Stimulated activated CD4-positive, alpha-beta T cell treated with anti-CD3 and anti-CD28 coated beads, Interleukin-15, amount 100 ng/mL, for 1 hour (primary cell): ENCODE results near the gene ATP4B.
"Not testable (repeated sequence)": the region's sequence is repeated elsewhere in the genome, so short reads cannot be mapped to it uniquely, and the experiment has no call there.

Experiments used
- DNase-seq, 2 donors: peaks; one replicate each; pipeline ENCODE4 v3.0.0-alpha.2; 2020; ENCODE audit warnings: low read depth in 1 of 2, low spot score in 1 of 2

The ATP4B gene

GRCh38 chr13:113625965-113626721 lies 31.9 kb downstream of the ATP4B start:
- no peak for DNase-seq

DNA sequence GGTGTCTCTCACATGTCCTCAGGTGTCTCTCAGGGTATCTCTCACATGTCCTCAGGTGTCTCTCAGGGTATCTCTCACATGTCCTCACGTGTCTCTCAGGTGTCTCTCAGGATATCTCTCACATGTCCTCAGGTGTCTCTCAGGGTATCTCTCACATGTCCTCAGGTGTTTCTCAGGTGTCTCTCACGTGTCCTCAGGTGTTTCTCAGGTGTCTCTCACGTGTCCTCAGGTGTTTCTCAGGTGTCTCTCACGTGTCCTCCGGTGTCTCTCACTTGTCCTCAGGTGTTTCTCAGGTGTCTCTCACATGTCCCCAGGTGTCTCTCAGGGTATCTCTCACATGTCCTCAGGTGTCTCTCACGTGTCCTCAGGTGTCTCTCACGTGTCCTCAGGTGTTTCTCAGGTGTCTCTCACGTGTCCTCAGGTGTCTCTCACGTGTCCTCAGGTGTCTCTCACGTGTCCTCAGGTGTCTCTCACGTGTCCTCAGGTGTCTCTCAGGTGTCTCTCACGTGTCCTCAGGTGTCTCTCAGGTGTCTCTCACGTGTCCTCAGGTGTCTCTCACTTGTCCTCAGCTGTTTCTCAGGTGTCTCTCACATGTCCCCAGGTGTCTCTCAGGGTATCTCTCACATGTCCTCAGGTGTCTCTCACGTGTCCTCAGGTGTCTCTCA lies 33.2 kb downstream of the ATP4B start:
- not testable (repeated sequence) for DNase-seq

DNA sequence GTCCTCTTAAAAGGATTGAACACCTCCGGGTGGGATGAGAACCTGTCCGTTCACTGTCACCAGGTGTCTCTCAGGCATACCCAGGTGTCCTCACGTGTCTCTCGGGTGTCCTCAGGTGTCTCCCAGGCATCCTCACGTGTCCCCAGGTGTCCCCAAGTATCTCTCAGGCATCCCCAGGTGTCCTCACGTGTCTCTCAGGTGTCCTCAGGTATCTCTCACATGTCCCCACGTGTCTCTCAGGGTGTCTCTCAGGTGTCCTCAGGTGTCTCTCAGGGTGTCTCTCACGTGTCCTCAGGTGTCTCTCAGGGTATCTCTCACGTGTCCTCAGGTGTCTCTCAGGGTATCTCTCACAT lies 33.8 kb downstream of the ATP4B start:
- DNase-seq, result no peak

GRCh38 chr13:113623491-113624234 lies 34.3 kb downstream of the ATP4B start:
- DNase-seq, result no peak

GRCh38 chr13:113622791-113623490 lies 35.1 kb downstream of the ATP4B start:
- DNase-seq, result no peak

- not testable (repeated sequence) for DNase-seq
These were observed 35.9 kb downstream of the ATP4B start for GRCh38 chr13:113621986-113622550.

DNA sequence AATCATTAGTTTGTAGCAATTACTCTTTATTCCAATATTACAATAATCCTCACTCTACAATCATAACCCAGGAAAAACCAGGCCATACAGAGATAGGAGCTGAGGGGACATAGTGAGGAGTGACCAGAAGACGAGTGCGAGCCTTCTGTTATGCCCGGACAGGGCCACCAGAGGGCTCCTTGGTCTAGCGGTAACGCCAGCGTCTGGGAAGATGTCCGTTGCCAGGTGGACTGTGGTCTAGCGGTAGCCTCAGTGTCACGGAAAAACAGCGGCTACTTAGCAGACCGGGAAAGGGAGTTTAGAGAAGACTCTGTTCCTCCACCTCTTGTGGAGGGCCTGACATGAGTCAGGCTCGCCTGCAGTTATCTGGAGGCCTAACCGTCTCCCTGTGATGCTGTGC lies 36.5 kb downstream of the ATP4B start:
- DNase-seq, result not testable (repeated sequence)

DNA sequence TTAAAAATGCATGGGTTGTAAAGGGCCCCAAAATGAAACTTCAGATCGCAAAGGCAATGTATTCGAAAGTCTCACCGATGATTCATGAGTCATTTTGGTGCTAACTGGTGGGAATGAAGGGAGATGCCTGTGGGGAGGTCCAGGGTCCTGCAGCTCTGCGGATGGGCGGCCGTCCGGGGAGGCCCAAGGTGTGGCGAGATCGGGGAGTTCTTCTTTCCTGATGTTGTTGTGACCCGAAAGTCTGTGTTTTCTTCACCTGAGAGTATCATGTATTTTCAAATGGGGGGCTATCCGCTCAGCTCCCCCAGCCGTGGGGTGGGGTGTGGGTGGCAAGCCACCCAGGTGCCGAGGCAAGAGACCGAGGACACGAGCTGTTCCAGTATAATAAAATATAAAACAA lies 37.0 kb downstream of the ATP4B start:
- no peak for DNase-seq

GRCh38 chr13:113620036-113620796 lies 37.8 kb downstream of the ATP4B start:
- no peak for DNase-seq

GRCh38 chr13:113618455-113618854 lies 39.5 kb downstream of the ATP4B start:
- no peak for DNase-seq

DNA sequence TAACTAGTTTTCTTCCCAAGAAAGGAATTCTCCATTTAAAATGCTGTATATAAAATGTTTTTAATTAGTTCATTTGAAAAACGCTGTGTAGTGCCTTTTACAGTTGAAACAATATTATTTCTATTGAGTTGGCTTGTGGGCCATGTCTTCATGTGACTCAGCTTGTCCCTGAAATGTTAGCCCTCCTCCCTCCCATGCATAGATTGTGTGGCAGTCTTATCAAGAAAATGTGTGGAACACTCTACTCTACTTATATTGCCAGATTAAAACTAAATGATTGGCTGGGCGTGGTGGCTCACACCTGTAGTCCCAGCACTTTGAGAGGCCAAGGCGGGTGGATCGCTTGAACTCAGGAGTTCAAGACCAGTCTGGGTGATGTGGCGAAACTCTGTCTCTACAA lies 40.0 kb downstream of the ATP4B start:
- no peak for DNase-seq

GRCh38 chr13:113616991-113617749 lies 40.8 kb downstream of the ATP4B start:
- no peak for DNase-seq

DNA sequence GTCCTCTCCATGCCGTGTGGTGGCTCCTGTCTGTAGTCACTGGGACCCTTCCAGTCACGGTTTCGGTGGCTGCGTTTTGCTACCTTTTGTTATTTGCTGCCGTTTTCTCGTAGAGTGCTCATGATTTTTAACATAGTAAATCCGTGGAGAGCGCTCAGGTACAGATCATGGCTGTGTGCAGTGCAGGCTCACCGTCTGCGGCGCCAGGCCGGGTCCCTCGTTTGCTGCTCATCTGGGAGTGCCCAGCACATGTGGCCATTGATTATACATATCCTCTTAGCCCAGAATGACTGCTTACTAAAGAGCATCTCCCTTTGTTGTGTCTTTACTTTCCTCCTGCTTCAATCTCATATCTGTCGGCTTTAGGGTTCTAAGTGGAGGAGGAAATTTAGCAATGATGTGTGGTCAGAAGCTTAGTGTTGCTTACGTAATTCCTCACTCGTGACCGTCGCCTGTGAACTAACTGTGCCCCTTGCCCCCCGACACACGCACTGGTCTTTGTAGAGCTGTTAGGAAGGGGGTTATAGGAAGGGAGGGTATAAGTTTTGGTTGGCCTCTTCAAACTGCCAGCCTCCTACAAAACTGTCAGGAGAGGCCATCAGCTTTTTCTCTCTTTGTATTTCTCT lies 41.6 kb downstream of the ATP4B start:
- no peak for DNase-seq

- DNase-seq, result no peak
These were observed 44.1 kb downstream of the ATP4B start for GRCh38 chr13:113613789-113614379.

DNA sequence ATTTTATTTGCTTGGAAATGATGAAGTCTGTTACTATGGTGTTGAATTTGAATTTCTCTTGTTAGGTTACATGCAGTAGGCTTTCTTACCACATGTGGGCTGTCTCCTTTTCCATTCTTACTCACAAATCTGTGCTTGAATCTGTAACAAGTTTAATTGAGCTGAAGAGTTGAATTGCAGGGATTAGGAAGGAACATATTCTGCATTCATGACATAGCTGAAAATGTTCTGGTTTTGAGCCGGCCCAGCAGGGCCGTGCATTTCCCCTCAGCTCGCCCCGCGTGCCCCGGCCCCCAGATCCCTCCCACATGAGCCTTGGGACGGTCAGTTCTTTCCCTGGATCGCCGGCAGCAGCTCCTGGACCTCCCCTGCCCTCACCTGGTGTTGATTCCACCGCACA lies 45.4 kb downstream of the ATP4B start:
- DNase-seq, result no peak

GRCh38 chr13:113611996-113612395 lies 46.0 kb downstream of the ATP4B start:
- DNase-seq, result no peak

- no peak for DNase-seq
These were observed 47.7 kb downstream of the ATP4B start for GRCh38 chr13:113610266-113610665.

DNA sequence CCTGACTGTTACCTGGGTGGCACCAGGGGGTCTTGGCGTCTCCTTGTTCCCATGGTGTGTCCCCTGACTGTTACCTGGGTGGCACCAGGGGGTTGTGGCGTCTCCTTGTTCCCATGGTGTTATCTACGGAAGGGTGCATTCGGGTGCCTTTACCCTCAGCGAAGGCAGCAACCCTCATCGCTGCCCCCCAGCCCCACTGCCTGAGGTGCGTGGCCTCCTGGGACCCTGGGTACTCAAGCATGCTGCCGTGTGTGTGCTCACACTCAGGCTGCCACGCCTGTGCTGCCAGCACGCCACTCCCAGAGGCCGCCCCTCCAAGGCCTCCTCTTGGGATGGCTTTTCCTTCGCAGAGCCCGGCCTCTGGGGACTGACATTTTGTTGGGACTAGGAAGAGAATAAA lies 48.4 kb downstream of the ATP4B start:
- DNase-seq, result no peak

- no peak for DNase-seq
These were observed 48.9 kb downstream of the ATP4B start for GRCh38 chr13:113608967-113609533.
